GM19395 (cell line): Measurements from ENCODE around the gene KRTAP9-6.
"Not testable (repeated sequence)": the region's sequence is repeated elsewhere in the genome, so short reads cannot be mapped to it uniquely, and the experiment has no call there.

ENCODE experiments used
- ATAC-seq: cut with Tn5 transposase; IDR thresholded peaks from one replicate; pipeline ENCODE4 v1.9.1; 2021; ENCODE audit warnings: mild to moderate bottlenecking, moderate library complexity; ENCODE audit not compliant: unreplicated experiment

KRTAP9-6 gene

GRCh38 chr17:41267711-41268110 is 2.5 kb downstream of the KRTAP9-6 start:
- ATAC-seq: no peak

GRCh38 chr17:41271323-41271722 is 6.1 kb downstream of the KRTAP9-6 start:
- not testable (repeated sequence) for ATAC-seq

- ATAC-seq: no peak
Measured at GRCh38 chr17:41271858-41272257, 6.7 kb downstream of the KRTAP9-6 start.

GRCh38 chr17:41275648-41276190 is 10.5 kb downstream of the KRTAP9-6 start, which contains the start of gene KRTAP9-7:
Gene KRTAP9-7, plus strand, starts transcription at chr17:41275698. Its CDS starts 0 bp downstream, at chr17:41275698.
- ATAC-seq: not testable (repeated sequence)

- ATAC-seq: no peak
Measured at GRCh38 chr17:41278176-41278955, 13.2 kb downstream of the KRTAP9-6 start.

- ATAC-seq: no peak
Measured at GRCh38 chr17:41284043-41284442, 18.9 kb downstream of the KRTAP9-6 start.

- ATAC-seq: no peak
Measured at GRCh38 chr17:41284546-41284945, 19.4 kb downstream of the KRTAP9-6 start.

GRCh38 chr17:41287050-41287449 is 21.9 kb downstream of the KRTAP9-6 start:
- ATAC-seq: no peak

- no peak for ATAC-seq
Measured at GRCh38 chr17:41294016-41294415, 28.8 kb downstream of the KRTAP9-6 start.

GRCh38 chr17:41296846-41297245 is 31.7 kb downstream of the KRTAP9-6 start:
- no peak for ATAC-seq

- ATAC-seq: no peak
Measured at GRCh38 chr17:41298458-41299135, 33.4 kb downstream of the KRTAP9-6 start.

- ATAC-seq: no peak
Measured at GRCh38 chr17:41301204-41301790, 36.1 kb downstream of the KRTAP9-6 start.

GRCh38 chr17:41301916-41302901 is 37.0 kb downstream of the KRTAP9-6 start, which contains the start of gene KRTAP29-1:
Gene KRTAP29-1, minus strand, starts transcription at chr17:41302851. Its CDS starts 0 bp downstream, at chr17:41302851.
- no peak for ATAC-seq

- no peak for ATAC-seq
Measured at GRCh38 chr17:41302981-41303380, 37.8 kb downstream of the KRTAP9-6 start.

- no peak for ATAC-seq
Measured at GRCh38 chr17:41304091-41304490, 38.9 kb downstream of the KRTAP9-6 start.

- no peak for ATAC-seq
Measured at GRCh38 chr17:41307647-41308046, 42.5 kb downstream of the KRTAP9-6 start.

- ATAC-seq: no peak
Measured at GRCh38 chr17:41308251-41308917, 43.2 kb downstream of the KRTAP9-6 start.

- ATAC-seq: no peak
Measured at GRCh38 chr17:41308918-41309359, 43.8 kb downstream of the KRTAP9-6 start, which contains the start of gene KRTAP16-1. Gene KRTAP16-1, minus strand, starts transcription at chr17:41309309. Its CDS starts 56 bp downstream, at chr17:41309253.

GRCh38 chr17:41311111-41311510 is 45.9 kb downstream of the KRTAP9-6 start:
- no peak for ATAC-seq
